Measurements from ENCODE around the gene NDUFS2.

GRCh38 chr1:161259345-161259702 is 57.2 kb downstream of the NDUFS2 start:
- TF ChIP-seq, protein P1, sequence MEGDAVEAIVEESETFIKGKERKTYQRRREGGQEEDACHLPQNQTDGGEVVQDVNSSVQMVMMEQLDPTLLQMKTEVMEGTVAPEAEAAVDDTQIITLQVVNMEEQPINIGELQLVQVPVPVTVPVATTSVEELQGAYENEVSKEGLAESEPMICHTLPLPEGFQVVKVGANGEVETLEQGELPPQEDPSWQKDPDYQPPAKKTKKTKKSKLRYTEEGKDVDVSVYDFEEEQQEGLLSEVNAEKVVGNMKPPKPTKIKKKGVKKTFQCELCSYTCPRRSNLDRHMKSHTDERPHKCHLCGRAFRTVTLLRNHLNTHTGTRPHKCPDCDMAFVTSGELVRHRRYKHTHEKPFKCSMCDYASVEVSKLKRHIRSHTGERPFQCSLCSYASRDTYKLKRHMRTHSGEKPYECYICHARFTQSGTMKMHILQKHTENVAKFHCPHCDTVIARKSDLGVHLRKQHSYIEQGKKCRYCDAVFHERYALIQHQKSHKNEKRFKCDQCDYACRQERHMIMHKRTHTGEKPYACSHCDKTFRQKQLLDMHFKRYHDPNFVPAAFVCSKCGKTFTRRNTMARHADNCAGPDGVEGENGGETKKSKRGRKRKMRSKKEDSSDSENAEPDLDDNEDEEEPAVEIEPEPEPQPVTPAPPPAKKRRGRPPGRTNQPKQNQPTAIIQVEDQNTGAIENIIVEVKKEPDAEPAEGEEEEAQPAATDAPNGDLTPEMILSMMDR (IDR thresholded peaks at IDR 0.05): no peak
- no peak for TF ChIP-seq POLR2AphosphoS5 (IDR thresholded peaks at IDR 0.05; ENCODE audit: low read depth, low read length)
- TF ChIP-seq SIN3A (IDR thresholded peaks at IDR 0.05; ENCODE audit: borderline replicate concordance, insufficient read depth, low read depth, low read length): no peak
